GM18511 (cell line): Measurements from ENCODE around the gene SPINK7.
"Not testable (repeated sequence)": the region's sequence is repeated elsewhere in the genome, so short reads cannot be mapped to it uniquely, and the experiment has no call there.

Experiments used
- ATAC-seq: cut with Tn5 transposase; IDR thresholded peaks from one replicate; pipeline ENCODE4 v1.9.1; 2021; ENCODE audit warnings: mild to moderate bottlenecking, moderate library complexity; ENCODE audit not compliant: unreplicated experiment

The SPINK7 gene

GRCh38 chr5:148312153-148312552 lies at the start of gene SPINK7:
Gene SPINK7, plus strand, starts transcription at chr5:148312423. Its CDS starts 61 bp downstream, at chr5:148312484.
- no peak for ATAC-seq

- no peak for ATAC-seq
Measured at GRCh38 chr5:148267962-148268361, 44.3 kb upstream of the SPINK7 start.

GRCh38 chr5:148268566-148268965 lies 43.7 kb upstream of the SPINK7 start, which contains the start of gene SPINK13:
Gene SPINK13, plus strand, starts transcription at chr5:148268794. Its CDS starts 1,279 bp downstream, at chr5:148270073.
- ATAC-seq = no peak

DNA sequence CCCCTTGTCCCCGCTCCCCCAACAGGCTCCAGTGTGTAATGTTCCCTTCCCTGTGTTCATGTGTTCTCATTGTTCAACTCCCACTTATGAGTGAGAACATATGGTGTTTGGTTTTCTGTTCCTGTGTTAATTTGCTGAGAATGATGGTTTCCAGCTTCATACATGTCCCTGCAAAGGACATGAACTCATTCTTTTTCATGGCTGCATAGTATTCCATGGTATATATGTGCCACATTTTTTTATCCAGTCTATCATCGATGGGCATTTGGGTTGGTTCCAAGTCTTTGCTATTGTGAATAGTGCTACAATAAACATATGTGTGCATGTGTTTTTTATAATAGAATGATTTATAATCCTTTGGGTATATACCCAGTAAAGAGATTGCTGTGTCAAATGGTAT lies 37.1 kb upstream of the SPINK7 start:
- not testable (repeated sequence) for ATAC-seq

- peak; percentile 51 for ATAC-seq
Measured at GRCh38 chr5:148280893-148281292, 31.3 kb upstream of the SPINK7 start.

- peak; percentile 62 for ATAC-seq
Measured at GRCh38 chr5:148281336-148281735, 30.9 kb upstream of the SPINK7 start.

GRCh38 chr5:148290271-148291195 lies 21.7 kb upstream of the SPINK7 start:
- no peak for ATAC-seq

GRCh38 chr5:148297731-148298130 lies 14.5 kb upstream of the SPINK7 start:
- no peak for ATAC-seq

- ATAC-seq = no peak
Measured at GRCh38 chr5:148306446-148306845, 5.8 kb upstream of the SPINK7 start.

GRCh38 chr5:148309019-148309418 lies 3.2 kb upstream of the SPINK7 start:
- ATAC-seq = no peak

DNA sequence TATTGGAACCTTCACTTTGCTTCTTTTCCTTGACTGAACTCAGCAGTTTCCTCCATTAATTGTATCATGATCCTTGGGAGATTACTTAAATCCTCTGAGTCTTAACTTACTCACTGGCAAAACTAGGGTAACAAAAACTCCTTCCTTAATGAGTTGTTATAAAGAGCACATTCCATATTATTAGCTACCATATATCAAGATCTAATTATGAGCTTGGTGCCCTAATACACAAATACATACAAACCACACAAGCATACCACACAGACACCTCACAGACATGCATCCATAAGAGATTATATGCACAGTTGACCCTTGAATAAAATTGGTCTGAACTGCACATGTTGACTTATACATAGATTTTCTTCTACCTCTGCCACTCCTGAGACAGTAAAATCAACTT lies 2.5 kb upstream of the SPINK7 start:
- no peak for ATAC-seq

GRCh38 chr5:148311484-148311883 lies 739 bp upstream of the SPINK7 start:
- ATAC-seq = no peak

- ATAC-seq = no peak
Measured at GRCh38 chr5:148314187-148314586, 2.0 kb downstream of the SPINK7 start.

GRCh38 chr5:148314731-148315130 lies 2.5 kb downstream of the SPINK7 start:
- no peak for ATAC-seq

GRCh38 chr5:148320011-148320963 lies 8.1 kb downstream of the SPINK7 start:
- not testable (repeated sequence) for ATAC-seq

- ATAC-seq = no peak
Measured at GRCh38 chr5:148333262-148333849, 21.1 kb downstream of the SPINK7 start.

DNA sequence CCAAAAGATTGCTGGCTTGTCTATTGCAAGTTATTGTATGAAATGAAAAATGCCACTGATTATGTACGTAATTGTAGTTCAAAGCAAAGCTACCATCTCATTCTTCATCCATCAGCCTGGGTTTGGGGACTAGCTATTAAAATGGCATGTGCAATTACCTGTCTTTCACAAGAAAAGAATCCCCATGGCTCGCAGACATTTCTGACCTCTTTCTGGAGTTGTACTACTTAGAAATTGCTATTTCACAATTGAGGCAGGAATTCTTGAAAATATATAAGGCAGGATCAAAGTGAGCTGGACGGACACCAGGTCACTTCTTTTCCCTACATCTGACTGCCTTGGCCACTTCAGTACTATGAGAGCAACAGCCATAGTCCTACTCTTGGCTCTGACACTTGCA lies 23.0 kb downstream of the SPINK7 start, which contains the start of gene SPINK9:
SPINK9 (plus strand) TSS at position 301 of the 400 bp plus-strand sequence; CDS start at position 356, 55 bp downstream.
- ATAC-seq = no peak

- peak; percentile 87 for ATAC-seq
Measured at GRCh38 chr5:148336704-148337435, 24.6 kb downstream of the SPINK7 start.

- ATAC-seq = no peak
Measured at GRCh38 chr5:148342371-148343045, 30.3 kb downstream of the SPINK7 start.

GRCh38 chr5:148343046-148343407 lies 30.8 kb downstream of the SPINK7 start:
- no peak for ATAC-seq
